ENCODE data around the gene AK9.

Gene AK9

DNA sequence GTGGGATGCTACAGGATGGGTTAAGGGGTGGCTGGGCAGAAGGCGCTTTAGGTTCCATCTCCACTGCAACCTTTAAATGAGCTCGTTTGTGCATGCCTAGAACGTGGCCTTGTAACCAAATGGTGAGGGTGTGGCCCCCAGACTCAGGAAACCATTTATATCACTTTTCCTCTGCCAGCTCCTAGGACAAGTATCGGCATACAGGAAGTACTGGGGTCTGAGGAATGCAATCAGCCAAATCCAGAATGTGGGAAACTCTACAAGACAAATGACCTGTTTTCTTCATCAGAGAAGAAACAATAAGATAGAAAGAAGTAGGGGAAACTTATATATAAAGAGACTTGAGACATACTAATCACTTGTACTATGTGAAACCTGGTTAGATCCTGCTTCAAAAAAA, 21.2 kb downstream of the AK9 start:
- H2AFZ ChIP-seq = no peak overlapping the region
- no peaks in the 10 kb centered on the region for H3K9me3 ChIP-seq (ENCODE audit: control insufficient read depth, low read length)
- no peak overlapping the region for H3K4me3 ChIP-seq (ENCODE audit: low read depth, low read length)
- H3K4me2 ChIP-seq (ENCODE audit: low read length) = no peak overlapping the region
- no peak overlapping the region for H3K27ac ChIP-seq
- no peak for TF ChIP-seq CTCF (IDR thresholded peaks at IDR 0.05)
- no peaks in the 10 kb centered on the region for H3K36me3 ChIP-seq (ENCODE audit: control insufficient read depth, insufficient read depth, low read length)
- no peaks in the 10 kb centered on the region for H3K27me3 ChIP-seq (ENCODE audit: control insufficient read depth, insufficient read depth, low read length)
- H3K9ac ChIP-seq = no peak overlapping the region
- H3K4me1 ChIP-seq = no peaks in the 10 kb centered on the region
- H3K79me2 ChIP-seq = no peaks in the 10 kb centered on the region

GRCh38 chr6:109662192-109662591, 28.8 kb downstream of the AK9 start:
- Histone ChIP-seq H3K4me3 (ENCODE audit: low read depth, low read length) (no peak overlapping the region), H3K27me3 (ENCODE audit: control insufficient read depth, insufficient read depth, low read length) (no peaks in the 10 kb centered on the region), H3K9me3 (ENCODE audit: control insufficient read depth, low read length) (no peaks in the 10 kb centered on the region), H3K4me2 (ENCODE audit: low read length) (no peak overlapping the region), H3K9ac (no peak overlapping the region), H3K27ac (no peak overlapping the region), H3K79me2 (no peaks in the 10 kb centered on the region), H3K36me3 (ENCODE audit: control insufficient read depth, insufficient read depth, low read length) (no peaks in the 10 kb centered on the region), H3K4me1 (no peaks in the 10 kb centered on the region), H2AFZ (no peak overlapping the region)
- TF ChIP-seq CTCF (IDR thresholded peaks at IDR 0.05) = no peak

DNA sequence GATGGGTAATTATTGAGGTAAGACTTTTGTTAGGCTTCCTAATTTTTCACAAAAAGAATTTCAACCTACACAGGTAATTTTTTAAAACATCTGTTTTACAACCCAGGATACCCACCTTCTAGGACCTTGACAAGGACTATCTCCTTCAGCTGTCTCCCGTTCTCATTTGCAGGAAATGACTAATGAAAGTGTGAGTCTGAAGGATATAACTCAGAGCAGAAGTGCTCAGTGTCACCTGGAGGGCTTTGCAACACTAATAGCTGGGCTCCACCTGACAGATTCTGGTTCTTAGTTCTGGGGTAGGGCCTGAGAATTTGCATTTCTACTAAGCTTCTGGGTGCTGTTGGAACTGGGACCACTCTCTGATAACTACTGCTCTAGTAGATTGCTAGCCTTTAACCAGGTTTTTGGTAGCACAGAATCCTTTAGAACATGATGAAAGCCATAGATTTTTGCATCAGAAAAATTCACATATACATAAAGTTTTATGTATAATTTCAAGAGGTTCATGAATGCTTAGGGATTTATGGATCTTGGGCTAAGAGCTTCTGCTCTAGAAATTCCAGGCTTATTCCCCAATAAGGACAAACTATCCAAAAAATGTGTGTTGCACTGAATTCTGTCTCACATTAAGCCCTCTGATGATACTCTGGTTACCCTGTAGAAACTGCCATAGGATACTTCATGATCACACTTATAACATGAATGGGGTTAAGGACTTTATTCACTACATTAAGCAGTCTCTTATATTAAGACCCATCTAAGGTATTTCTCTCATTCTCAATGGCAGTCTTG, 30.3 kb downstream of the AK9 start:
- Histone ChIP-seq H3K27me3 (ENCODE audit: control insufficient read depth, insufficient read depth, low read length) (no peaks in the 10 kb centered on the region), H3K36me3 (ENCODE audit: control insufficient read depth, insufficient read depth, low read length) (no peaks in the 10 kb centered on the region), H3K79me2 (no peaks in the 10 kb centered on the region), H3K27ac (no peak overlapping the region), H3K4me3 (ENCODE audit: low read depth, low read length) (no peak overlapping the region), H3K9me3 (ENCODE audit: control insufficient read depth, low read length) (no peaks in the 10 kb centered on the region), H3K9ac (no peak overlapping the region), H3K4me1 (no peaks in the 10 kb centered on the region), H2AFZ (no peak overlapping the region), H3K4me2 (ENCODE audit: low read length) (no peak overlapping the region)
- no peak for TF ChIP-seq CTCF (IDR thresholded peaks at IDR 0.05)

- no peak overlapping the region for H3K9ac ChIP-seq
- no peaks in the 10 kb centered on the region for H3K36me3 ChIP-seq (ENCODE audit: control insufficient read depth, insufficient read depth, low read length)
- no peak overlapping the region for H2AFZ ChIP-seq
- no peak overlapping the region for H3K4me3 ChIP-seq (ENCODE audit: low read depth, low read length)
- no peaks in the 10 kb centered on the region for H3K27me3 ChIP-seq (ENCODE audit: control insufficient read depth, insufficient read depth, low read length)
- H3K79me2 ChIP-seq = no peaks in the 10 kb centered on the region
- H3K27ac ChIP-seq = no peak overlapping the region
- no peak overlapping the region for H3K4me2 ChIP-seq (ENCODE audit: low read length)
- H3K9me3 ChIP-seq (ENCODE audit: control insufficient read depth, low read length) = no peaks in the 10 kb centered on the region
- H3K4me1 ChIP-seq = no peaks in the 10 kb centered on the region
- TF ChIP-seq CTCF (IDR thresholded peaks at IDR 0.05) = no peak
These were observed 35.2 kb downstream of the AK9 start for GRCh38 chr6:109655761-109656262.

DNA sequence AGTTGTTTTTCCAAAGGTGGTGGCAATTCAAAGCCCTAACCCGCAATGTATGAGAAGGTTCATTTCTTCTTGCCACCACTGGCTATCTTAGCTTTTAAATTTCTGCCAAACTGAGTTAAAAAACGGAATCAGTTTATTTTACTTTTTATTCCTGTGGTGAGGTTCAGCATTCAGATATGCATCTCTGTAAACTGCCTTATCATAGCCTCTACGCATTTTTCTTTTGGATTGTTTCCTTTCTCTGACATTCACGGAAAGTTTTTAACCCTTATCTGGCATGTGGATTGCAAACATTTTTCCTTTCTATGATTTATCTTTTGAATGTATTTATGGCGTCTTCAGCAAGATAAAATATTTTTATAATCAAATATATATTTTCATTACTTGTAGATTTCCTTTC, 37.7 kb downstream of the AK9 start:
- H3K36me3 ChIP-seq (ENCODE audit: control insufficient read depth, insufficient read depth, low read length) = no peaks in the 10 kb centered on the region
- TF ChIP-seq CTCF (IDR thresholded peaks at IDR 0.05) = no peak
- no peak overlapping the region for H3K27ac ChIP-seq

More for the DNA sequence above, 37.7 kb downstream of the AK9 start:
- H3K9ac ChIP-seq = no peak overlapping the region
- H3K4me2 ChIP-seq (ENCODE audit: low read length) = no peak overlapping the region
- H2AFZ ChIP-seq = no peak overlapping the region
- no peaks in the 10 kb centered on the region for H3K9me3 ChIP-seq (ENCODE audit: control insufficient read depth, low read length)
- H3K27me3 ChIP-seq (ENCODE audit: control insufficient read depth, insufficient read depth, low read length) = no peaks in the 10 kb centered on the region
- H3K79me2 ChIP-seq = no peaks in the 10 kb centered on the region
- H3K4me3 ChIP-seq (ENCODE audit: low read depth, low read length) = no peak overlapping the region
- no peaks in the 10 kb centered on the region for H3K4me1 ChIP-seq
